PFSK-1 (cell line): ENCODE measurements around the gene PIH1D1.

Experiments
- POLR2AphosphoS5 ChIP-seq: IDR thresholded peaks from 2 replicates; pipeline ENCODE4 v1.6.1; 2012; ENCODE audit warnings: low read depth, mild to moderate bottlenecking, control low read depth, low read length, moderate library complexity
- SIN3A ChIP-seq: IDR thresholded peaks from 2 replicates; pipeline ENCODE4 v1.6.1; 2012; ENCODE audit warnings: mild to moderate bottlenecking, low read length, moderate library complexity, borderline replicate concordance; ENCODE audit not compliant: insufficient read depth
- TAF1 ChIP-seq: IDR thresholded peaks from 2 replicates; pipeline ENCODE4 v1.6.1; 2012; ENCODE audit warnings: low read length, control low read depth, borderline replicate concordance; ENCODE audit not compliant: insufficient read depth
- TF ChIP-seq, protein P1 (sequence below), 2 experiments: IDR thresholded peaks; 2 replicates each; pipeline versions ENCODE4 v1.6.1 to v1.8.0; 2011 to 2012; ENCODE audit warnings: low read depth in 2 of 2, low read length in 2 of 2, control low read depth in 1 of 2, inconsistent platforms in 1 of 2, mild to moderate bottlenecking in 1 of 2, moderate library complexity in 1 of 2; ENCODE audit not compliant: insufficient read depth in 1 of 2

DNA sequence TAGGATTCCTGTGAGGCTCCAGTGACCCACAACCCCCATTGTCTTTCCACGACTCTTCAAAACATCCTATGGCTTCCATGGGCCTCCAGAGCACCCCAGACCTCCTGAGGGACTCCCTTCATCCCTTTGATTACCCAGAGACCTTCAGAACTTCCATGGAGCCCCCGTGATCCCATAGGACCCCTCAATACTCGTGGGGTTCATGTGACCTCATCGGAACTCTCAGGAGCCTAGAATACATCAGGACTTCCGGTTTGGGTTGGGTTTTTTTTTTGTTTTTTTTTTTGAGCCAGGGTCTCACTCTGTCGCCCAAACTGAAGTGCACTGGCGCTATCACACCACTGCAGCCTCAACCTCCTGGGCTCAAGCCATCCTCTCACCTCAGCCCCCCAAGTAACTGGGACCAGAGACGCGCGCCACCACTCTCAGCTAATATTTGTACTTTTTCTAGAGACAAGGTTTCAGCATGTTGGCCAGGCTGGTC lies 2.2 kb upstream of the PIH1D1 start:
- TF ChIP-seq POLR2AphosphoS5: no peak; the same call in 1 of the 2 replicates
- TF ChIP-seq, protein P1, sequence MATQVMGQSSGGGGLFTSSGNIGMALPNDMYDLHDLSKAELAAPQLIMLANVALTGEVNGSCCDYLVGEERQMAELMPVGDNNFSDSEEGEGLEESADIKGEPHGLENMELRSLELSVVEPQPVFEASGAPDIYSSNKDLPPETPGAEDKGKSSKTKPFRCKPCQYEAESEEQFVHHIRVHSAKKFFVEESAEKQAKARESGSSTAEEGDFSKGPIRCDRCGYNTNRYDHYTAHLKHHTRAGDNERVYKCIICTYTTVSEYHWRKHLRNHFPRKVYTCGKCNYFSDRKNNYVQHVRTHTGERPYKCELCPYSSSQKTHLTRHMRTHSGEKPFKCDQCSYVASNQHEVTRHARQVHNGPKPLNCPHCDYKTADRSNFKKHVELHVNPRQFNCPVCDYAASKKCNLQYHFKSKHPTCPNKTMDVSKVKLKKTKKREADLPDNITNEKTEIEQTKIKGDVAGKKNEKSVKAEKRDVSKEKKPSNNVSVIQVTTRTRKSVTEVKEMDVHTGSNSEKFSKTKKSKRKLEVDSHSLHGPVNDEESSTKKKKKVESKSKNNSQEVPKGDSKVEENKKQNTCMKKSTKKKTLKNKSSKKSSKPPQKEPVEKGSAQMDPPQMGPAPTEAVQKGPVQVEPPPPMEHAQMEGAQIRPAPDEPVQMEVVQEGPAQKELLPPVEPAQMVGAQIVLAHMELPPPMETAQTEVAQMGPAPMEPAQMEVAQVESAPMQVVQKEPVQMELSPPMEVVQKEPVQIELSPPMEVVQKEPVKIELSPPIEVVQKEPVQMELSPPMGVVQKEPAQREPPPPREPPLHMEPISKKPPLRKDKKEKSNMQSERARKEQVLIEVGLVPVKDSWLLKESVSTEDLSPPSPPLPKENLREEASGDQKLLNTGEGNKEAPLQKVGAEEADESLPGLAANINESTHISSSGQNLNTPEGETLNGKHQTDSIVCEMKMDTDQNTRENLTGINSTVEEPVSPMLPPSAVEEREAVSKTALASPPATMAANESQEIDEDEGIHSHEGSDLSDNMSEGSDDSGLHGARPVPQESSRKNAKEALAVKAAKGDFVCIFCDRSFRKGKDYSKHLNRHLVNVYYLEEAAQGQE (IDR thresholded peaks at IDR 0.05; ENCODE audit: insufficient read depth in 1 of 2, low read depth in 2 of 2, low read length in 2 of 2): no peak
- TF ChIP-seq TAF1: no peak
- no peak for TF ChIP-seq SIN3A
